ENCODE results near the gene SRPRB.

SRPRB gene

GRCh38 chr3:133831966-133832801, 26.6 kb downstream of the SRPRB start:
- Mint-ChIP-seq H3K27me3 (no peaks in the 10 kb centered on the region), H3K27ac (no peak overlapping the region), H3K4me3 (no peak overlapping the region), H3K9me3 (no peaks in the 10 kb centered on the region), H3K4me1 (no peaks in the 10 kb centered on the region)
- no peak for DNase-seq
- ATAC-seq: no peak

- Mint-ChIP-seq H3K4me3 (no peak overlapping the region), H3K4me1 (no peaks in the 10 kb centered on the region), H3K9me3 (no peaks in the 10 kb centered on the region), H3K27me3 (no peaks in the 10 kb centered on the region), H3K27ac (no peak overlapping the region)
- no peak for DNase-seq
- ATAC-seq: no peak
Observed at GRCh38 chr3:133832802-133833144, 27.2 kb downstream of the SRPRB start.

GRCh38 chr3:133833267-133833666, 27.7 kb downstream of the SRPRB start:
- Mint-ChIP-seq H3K4me3 (no peak overlapping the region), H3K4me1 (no peaks in the 10 kb centered on the region), H3K9me3 (no peaks in the 10 kb centered on the region), H3K27me3 (no peaks in the 10 kb centered on the region), H3K27ac (peak overlapping the region in 1 of 2 donors; percentile 12)
- DNase-seq (no peak), ATAC-seq (no peak)

- no peak overlapping the region for H3K27ac Mint-ChIP-seq
- no peak for DNase-seq
- H3K9me3 Mint-ChIP-seq: no peaks in the 10 kb centered on the region
Observed at GRCh38 chr3:133833880-133834620, 28.4 kb downstream of the SRPRB start.

GRCh38 chr3:133834621-133835417, 29.2 kb downstream of the SRPRB start:
- Mint-ChIP-seq H3K4me1 (no peaks in the 10 kb centered on the region), H3K9me3 (no peaks in the 10 kb centered on the region), H3K4me3 (no peak overlapping the region), H3K27ac (no peak overlapping the region), H3K27me3 (no peaks in the 10 kb centered on the region)
- no peak for DNase-seq
- ATAC-seq: no peak

More at GRCh38 chr3:133833880-133834620, 28.4 kb downstream of the SRPRB start:
- no peak for ATAC-seq
- no peaks in the 10 kb centered on the region for H3K4me1 Mint-ChIP-seq
- no peak overlapping the region for H3K4me3 Mint-ChIP-seq
- H3K27me3 Mint-ChIP-seq: no peaks in the 10 kb centered on the region

- H3K4me3 Mint-ChIP-seq: no peak overlapping the region
- no peaks in the 10 kb centered on the region for H3K4me1 Mint-ChIP-seq
- ATAC-seq (no peak), DNase-seq (no peak)
- no peak overlapping the region for H3K27ac Mint-ChIP-seq
- no peaks in the 10 kb centered on the region for H3K9me3 Mint-ChIP-seq
- H3K27me3 Mint-ChIP-seq: no peaks in the 10 kb centered on the region
Observed at GRCh38 chr3:133835418-133835743, 29.8 kb downstream of the SRPRB start.

- H3K4me1 Mint-ChIP-seq: no peaks in the 10 kb centered on the region
- H3K9me3 Mint-ChIP-seq: no peaks in the 10 kb centered on the region
- H3K27me3 Mint-ChIP-seq: no peaks in the 10 kb centered on the region
- no peak overlapping the region for H3K27ac Mint-ChIP-seq
- H3K4me3 Mint-ChIP-seq: no peak overlapping the region
- DNase-seq (no peak), ATAC-seq (no peak)
Observed at GRCh38 chr3:133835961-133836360, 30.3 kb downstream of the SRPRB start.

GRCh38 chr3:133836497-133837158, 31.0 kb downstream of the SRPRB start:
- no peak overlapping the region for H3K4me3 Mint-ChIP-seq
- H3K9me3 Mint-ChIP-seq: no peaks in the 10 kb centered on the region
- no peaks in the 10 kb centered on the region for H3K4me1 Mint-ChIP-seq
- H3K27ac Mint-ChIP-seq: peak overlapping the region in 1 of 2 donors; percentile 6
- DNase-seq (no peak), ATAC-seq (no peak)
- H3K27me3 Mint-ChIP-seq: no peaks in the 10 kb centered on the region

- DNase-seq (no peak), ATAC-seq (no peak)
- no peaks in the 10 kb centered on the region for H3K9me3 Mint-ChIP-seq
- no peak overlapping the region for H3K4me3 Mint-ChIP-seq
- H3K27me3 Mint-ChIP-seq: no peaks in the 10 kb centered on the region
- no peak overlapping the region for H3K27ac Mint-ChIP-seq
- no peaks in the 10 kb centered on the region for H3K4me1 Mint-ChIP-seq
Observed at GRCh38 chr3:133837487-133838295, 32.1 kb downstream of the SRPRB start.

- Mint-ChIP-seq H3K27me3 (no peaks in the 10 kb centered on the region), H3K4me1 (no peaks in the 10 kb centered on the region), H3K27ac (no peak overlapping the region), H3K9me3 (no peaks in the 10 kb centered on the region), H3K4me3 (no peak overlapping the region)
- ATAC-seq: no peak
- DNase-seq: no peak
Observed at GRCh38 chr3:133838296-133838789, 32.7 kb downstream of the SRPRB start.

GRCh38 chr3:133838916-133839800, 33.5 kb downstream of the SRPRB start:
- no peak overlapping the region for H3K4me3 Mint-ChIP-seq
- H3K9me3 Mint-ChIP-seq: no peaks in the 10 kb centered on the region
- DNase-seq: no peak
- ATAC-seq: no peak
- H3K4me1 Mint-ChIP-seq: no peaks in the 10 kb centered on the region
- H3K27ac Mint-ChIP-seq: no peak overlapping the region
- no peaks in the 10 kb centered on the region for H3K27me3 Mint-ChIP-seq

- peak; percentile 11 for ATAC-seq
- no peak for DNase-seq
- H3K27ac Mint-ChIP-seq: peak overlapping the region in 1 of 2 donors; percentile 37
Observed at GRCh38 chr3:133840055-133840737, 34.6 kb downstream of the SRPRB start.

GRCh38 chr3:133840767-133841166, 35.2 kb downstream of the SRPRB start:
- no peak overlapping the region for H3K27ac Mint-ChIP-seq
- no peak overlapping the region for H3K4me3 Mint-ChIP-seq
- no peaks in the 10 kb centered on the region for H3K9me3 Mint-ChIP-seq
- no peaks in the 10 kb centered on the region for H3K4me1 Mint-ChIP-seq
- no peaks in the 10 kb centered on the region for H3K27me3 Mint-ChIP-seq
- ATAC-seq: no peak
- no peak for DNase-seq

More at GRCh38 chr3:133840055-133840737, 34.6 kb downstream of the SRPRB start:
- no peaks in the 10 kb centered on the region for H3K27me3 Mint-ChIP-seq
- no peak overlapping the region for H3K4me3 Mint-ChIP-seq
- no peaks in the 10 kb centered on the region for H3K9me3 Mint-ChIP-seq
- no peaks in the 10 kb centered on the region for H3K4me1 Mint-ChIP-seq

Data from stimulated activated naive CD8-positive, alpha-beta T cell treated with anti-CD3 and anti-CD28 coated beads, Interleukin-15, amount 100 ng/mL, for 72 hours (primary cell).